ENCODE data around the gene MARF1.

The MARF1 gene

GRCh38 chr16:15598648-15599190, 44.2 kb downstream of the MARF1 start:
- no peak overlapping the region for H3K27ac ChIP-seq
- intact Hi-C loops (cut with DNase I; ENCODE audit: low total_unique reads) = no loop called here
- peaks cover 60 to 100% (median 74%) of the 10 kb centered on the region in 3 donors for H3K36me3 ChIP-seq
- no peaks in the 10 kb centered on the region for H3K27me3 ChIP-seq
- H3K4me3 ChIP-seq = no peak overlapping the region
- H3K4me1 ChIP-seq = peaks cover 0 to 21% (median 10%) of the 10 kb centered on the region in 4 donors
- no peak for DNase-seq
- TF ChIP-seq CTCF (IDR thresholded peaks at IDR 0.05) = no peak
- H3K9me3 ChIP-seq = no peaks in the 10 kb centered on the region

GRCh38 chr16:15597822-15598647, 44.9 kb downstream of the MARF1 start:
- Histone ChIP-seq H3K27ac (peak overlapping the region; percentile 18 to 46), H3K4me3 (no peak overlapping the region), H3K4me1 (peaks cover 0 to 21% (median 10%) of the 10 kb centered on the region in 4 donors), H3K36me3 (peaks cover 53 to 100% (median 67%) of the 10 kb centered on the region in 3 donors), H3K27me3 (no peaks in the 10 kb centered on the region), H3K9me3 (no peaks in the 10 kb centered on the region)
- no peak for DNase-seq
- intact Hi-C loops (cut with DNase I; ENCODE audit: low total_unique reads) = no loop called here
- TF ChIP-seq CTCF (IDR thresholded peaks at IDR 0.05) = no peak

- Histone ChIP-seq H3K36me3 (peaks cover 47 to 100% (median 62%) of the 10 kb centered on the region in 3 donors), H3K27ac (peak overlapping the region; percentile 18 to 46), H3K4me3 (no peak overlapping the region), H3K9me3 (no peaks in the 10 kb centered on the region), H3K4me1 (peaks cover 0 to 21% (median 10%) of the 10 kb centered on the region in 4 donors), H3K27me3 (no peaks in the 10 kb centered on the region)
- intact Hi-C loops (cut with DNase I; ENCODE audit: low total_unique reads) = no loop called here
- no peak for TF ChIP-seq CTCF (IDR thresholded peaks at IDR 0.05)
- no peak for DNase-seq
Observed at GRCh38 chr16:15597135-15597534, 45.8 kb downstream of the MARF1 start.

- no peaks in the 10 kb centered on the region for H3K9me3 ChIP-seq
- TF ChIP-seq CTCF (IDR thresholded peaks at IDR 0.05) = no peak
- intact Hi-C loops (cut with DNase I; ENCODE audit: low total_unique reads) = no loop called here
- H3K36me3 ChIP-seq = peaks cover 26 to 85% (median 40%) of the 10 kb centered on the region in 3 donors
- no peaks in the 10 kb centered on the region for H3K27me3 ChIP-seq
- no peak overlapping the region for H3K27ac ChIP-seq
- H3K4me3 ChIP-seq = no peak overlapping the region
- H3K4me1 ChIP-seq = peaks cover 0 to 32% (median 17%) of the 10 kb centered on the region in 4 donors
- no peak for DNase-seq
Observed at GRCh38 chr16:15594711-15595320, 48.1 kb downstream of the MARF1 start.

- no peak overlapping the region for H3K4me3 ChIP-seq
- peaks cover 0 to 30% (median 17%) of the 10 kb centered on the region in 4 donors for H3K4me1 ChIP-seq
- H3K27me3 ChIP-seq = no peaks in the 10 kb centered on the region
- DNase-seq = peak in 1 of 2 donors; percentile 53
- H3K36me3 ChIP-seq = peaks cover 16 to 83% (median 32%) of the 10 kb centered on the region in 3 donors
- intact Hi-C loops (cut with DNase I; ENCODE audit: low total_unique reads) = no loop called here
- H3K27ac ChIP-seq = no peak overlapping the region
- TF ChIP-seq CTCF (IDR thresholded peaks at IDR 0.05) = no peak
- no peaks in the 10 kb centered on the region for H3K9me3 ChIP-seq
Observed at GRCh38 chr16:15593235-15593634, 49.7 kb downstream of the MARF1 start.

All from tibial artery (tissue), 4 donors.